IPS-18a (cell line): ENCODE measurements around the gene NUBP2.

ENCODE experiments used
- H3K27ac ChIP-seq: one replicate; pipeline ENCODE4 v1.5.1; 2013; ENCODE audit warnings: low read length
- H3K27me3 ChIP-seq: one replicate; pipeline ENCODE4 v1.6.1; 2013; ENCODE audit warnings: mild to moderate bottlenecking, low read length; ENCODE audit not compliant: control insufficient read depth, insufficient read depth
- H3K36me3 ChIP-seq: one replicate; pipeline ENCODE4 v1.6.1; 2013; ENCODE audit warnings: low read depth, low read length; ENCODE audit not compliant: control insufficient read depth
- H3K4me1 ChIP-seq: one replicate; pipeline ENCODE4 v1.6.1; 2013; ENCODE audit warnings: low read depth, low read length; ENCODE audit not compliant: control insufficient read depth
- H3K4me3 ChIP-seq: one replicate; pipeline ENCODE4 v1.5.1; 2013; ENCODE audit warnings: low read length
- H3K9ac ChIP-seq: one replicate; pipeline ENCODE4 v1.6.1; 2013; ENCODE audit warnings: mild to moderate bottlenecking, low read length, moderate library complexity
- H3K9me3 ChIP-seq: one replicate; pipeline ENCODE4 v1.6.1; 2013; ENCODE audit warnings: low read depth, low read length; ENCODE audit not compliant: control insufficient read depth

NUBP2 gene

DNA sequence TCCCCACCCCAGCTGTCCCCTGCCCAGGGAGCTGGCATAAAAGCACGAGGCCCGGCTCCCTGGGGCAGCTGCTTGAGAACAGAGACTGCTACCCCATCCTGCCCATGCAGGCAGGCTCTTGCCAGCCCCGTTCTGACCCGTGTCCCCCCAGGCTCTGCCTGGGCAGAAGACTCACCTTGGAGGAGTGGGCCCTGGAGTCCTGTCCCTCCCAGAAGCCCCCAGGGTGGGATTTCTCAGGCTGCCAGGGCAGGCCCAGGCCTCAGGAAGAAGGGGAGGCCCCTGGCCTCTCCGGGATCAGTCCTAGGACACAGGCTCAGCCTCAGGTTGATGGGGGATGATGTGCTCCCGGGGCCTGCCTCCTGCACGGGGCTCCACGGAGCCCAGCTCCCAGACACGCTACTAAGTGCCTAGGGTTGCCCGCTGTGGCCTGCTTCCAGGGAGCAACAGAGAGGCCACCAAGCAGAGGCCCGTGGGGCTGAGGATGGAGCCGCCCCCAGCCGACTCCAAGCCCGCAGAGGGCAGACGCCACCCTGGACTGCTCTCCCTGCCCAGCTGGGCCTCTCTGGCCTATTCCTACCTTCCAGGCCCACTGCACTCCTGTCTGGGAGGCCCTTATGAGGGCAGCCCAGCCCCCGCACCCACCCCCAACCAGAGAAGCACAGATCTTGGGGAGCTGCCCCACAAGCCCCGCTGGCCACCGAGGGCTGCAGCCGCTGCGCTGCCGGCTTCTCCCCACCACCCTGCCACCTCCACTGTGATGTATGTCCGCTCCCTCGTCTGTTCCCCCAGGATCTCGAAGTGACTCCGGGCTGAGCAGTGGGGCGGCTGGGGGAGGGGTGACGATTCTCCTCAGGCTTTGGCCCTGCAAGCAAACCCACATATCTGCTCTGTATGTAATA is 13.1 kb upstream of the NUBP2 start:
- H3K36me3 ChIP-seq = no peaks in the 10 kb centered on the region
- H3K4me3 ChIP-seq = peak overlapping the region; percentile 81
- no peak overlapping the region for H3K27ac ChIP-seq
- H3K27me3 ChIP-seq = no peaks in the 10 kb centered on the region
- H3K4me1 ChIP-seq = no peaks in the 10 kb centered on the region
- no peaks in the 10 kb centered on the region for H3K9me3 ChIP-seq
- no peak overlapping the region for H3K9ac ChIP-seq

DNA sequence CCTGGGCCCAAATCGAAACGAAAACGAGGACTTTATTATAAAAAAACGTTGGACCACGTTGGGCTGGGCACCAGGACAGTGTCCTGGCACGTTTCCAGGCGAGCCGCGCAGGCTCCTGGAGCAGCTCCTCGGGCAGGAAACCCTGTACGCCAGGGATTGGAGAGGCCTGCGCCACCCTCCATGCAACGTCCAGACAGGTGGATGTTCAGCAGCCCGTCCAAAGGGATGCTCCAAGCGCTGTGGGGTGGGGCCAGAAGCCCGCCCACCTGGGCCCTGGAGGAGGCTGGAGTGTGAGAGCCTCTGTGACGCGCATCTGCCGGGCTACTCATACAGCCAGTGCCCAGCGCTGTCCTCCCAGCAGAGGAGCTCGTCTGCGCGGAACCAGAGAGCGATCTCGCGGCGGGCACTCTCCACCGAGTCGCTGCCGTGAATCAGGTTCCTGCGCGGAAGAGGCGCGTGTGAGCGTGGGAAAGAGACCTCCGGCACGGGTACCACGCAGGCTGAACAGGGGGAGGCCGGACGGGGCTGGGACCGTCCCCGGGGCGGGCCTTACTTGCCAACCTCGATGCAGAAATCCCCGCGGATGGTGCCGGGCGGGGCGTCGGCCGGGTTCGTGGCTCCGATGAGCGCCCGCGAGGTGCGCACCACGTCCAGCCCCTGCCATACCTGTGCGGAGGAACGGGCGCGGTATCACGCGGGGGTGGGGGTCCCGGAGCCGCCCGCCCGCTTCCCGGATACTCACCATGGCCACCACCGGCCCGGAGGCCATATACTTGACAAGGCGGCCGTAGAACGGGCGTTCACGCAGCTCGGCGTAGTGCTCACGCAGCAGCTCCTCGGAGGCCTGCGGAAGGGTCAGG is 12.2 kb upstream of the NUBP2 start:
- no peaks in the 10 kb centered on the region for H3K27me3 ChIP-seq
- H3K36me3 ChIP-seq = peaks cover 5% of the 10 kb centered on the region
- H3K9ac ChIP-seq = peak overlapping the region; percentile 86
- no peaks in the 10 kb centered on the region for H3K4me1 ChIP-seq
- H3K27ac ChIP-seq = no peak overlapping the region
- H3K9me3 ChIP-seq = no peaks in the 10 kb centered on the region
- H3K4me3 ChIP-seq = peak overlapping the region; percentile 81

DNA sequence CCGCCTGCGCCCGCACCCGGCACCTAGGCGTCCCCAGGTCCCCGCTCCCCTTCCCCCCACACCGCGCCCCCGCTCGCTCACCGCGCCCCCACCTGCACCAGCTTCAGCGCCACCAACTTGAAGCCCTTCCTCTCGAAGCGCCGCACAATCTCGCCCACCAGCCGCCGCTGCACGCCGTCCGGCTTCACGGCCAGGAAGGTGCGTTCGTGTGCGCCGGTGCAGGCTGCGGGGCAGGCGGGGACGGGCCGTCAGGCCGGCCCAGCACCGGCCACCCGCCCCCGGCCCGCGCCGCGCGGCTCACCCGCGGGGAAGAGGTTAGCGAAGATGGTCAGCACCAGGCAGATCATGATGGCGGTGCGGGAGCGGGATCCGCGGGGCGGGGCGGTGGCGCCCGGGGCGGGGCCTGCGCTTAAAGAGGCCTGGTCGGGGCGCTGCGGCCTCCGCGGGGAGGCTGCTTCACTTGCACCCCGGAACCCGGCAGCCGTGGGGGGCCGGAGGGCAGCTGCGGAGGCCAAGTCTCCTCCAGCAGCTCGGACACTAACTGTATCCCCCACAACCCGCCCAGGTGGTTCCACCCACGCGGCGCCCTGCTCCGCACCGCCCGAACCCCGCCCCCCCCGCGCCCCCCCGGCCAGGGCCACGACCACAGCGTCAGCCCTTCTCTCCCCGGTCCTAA is 11.4 kb upstream of the NUBP2 start, which contains the start of gene NME3:
NME3 (minus strand) TSS at position 356 of the 676 bp plus-strand sequence; CDS start at position 347, 9 bp downstream.
- H3K36me3 ChIP-seq = peaks cover 5% of the 10 kb centered on the region
- no peaks in the 10 kb centered on the region for H3K4me1 ChIP-seq
- peak within 1 kb of the TSS; percentile 86 for H3K9ac ChIP-seq
- peak within 1 kb of the TSS; percentile 81 for H3K4me3 ChIP-seq
- H3K27ac ChIP-seq = peak within 1 kb of the TSS; percentile 5
- no peaks in the 10 kb centered on the region for H3K27me3 ChIP-seq
- no peaks in the 10 kb centered on the region for H3K9me3 ChIP-seq

DNA sequence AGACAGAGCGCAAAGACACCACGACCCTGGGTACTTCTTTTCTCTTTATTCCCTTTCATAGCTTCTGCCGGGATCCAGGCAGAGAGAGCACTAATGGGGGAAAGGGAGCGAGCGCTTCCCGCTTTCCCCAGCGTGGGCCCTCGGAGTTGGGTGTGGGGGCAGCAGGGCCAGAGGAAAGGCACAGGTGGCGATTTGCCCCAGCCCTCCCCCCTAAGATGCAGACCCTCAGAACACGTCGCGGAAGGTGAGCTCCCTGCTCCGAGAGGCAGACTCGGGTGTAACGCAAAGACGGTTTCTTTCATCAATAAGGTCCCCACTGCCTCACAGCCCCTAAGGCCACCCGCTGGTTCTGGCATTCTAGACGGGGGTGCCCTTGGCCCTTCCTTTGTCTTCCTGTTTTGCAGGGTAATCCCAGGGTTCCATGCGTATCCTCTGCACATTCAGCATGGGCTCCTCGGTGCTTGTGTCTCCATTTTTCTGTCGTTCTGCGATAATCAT is 10.8 kb upstream of the NUBP2 start:
- Histone ChIP-seq H3K36me3 (peaks cover 8% of the 10 kb centered on the region), H3K4me3 (peak overlapping the region; percentile 81), H3K9me3 (no peaks in the 10 kb centered on the region), H3K27ac (peak overlapping the region; percentile 5), H3K27me3 (no peaks in the 10 kb centered on the region), H3K9ac (peak overlapping the region; percentile 86), H3K4me1 (no peaks in the 10 kb centered on the region)

DNA sequence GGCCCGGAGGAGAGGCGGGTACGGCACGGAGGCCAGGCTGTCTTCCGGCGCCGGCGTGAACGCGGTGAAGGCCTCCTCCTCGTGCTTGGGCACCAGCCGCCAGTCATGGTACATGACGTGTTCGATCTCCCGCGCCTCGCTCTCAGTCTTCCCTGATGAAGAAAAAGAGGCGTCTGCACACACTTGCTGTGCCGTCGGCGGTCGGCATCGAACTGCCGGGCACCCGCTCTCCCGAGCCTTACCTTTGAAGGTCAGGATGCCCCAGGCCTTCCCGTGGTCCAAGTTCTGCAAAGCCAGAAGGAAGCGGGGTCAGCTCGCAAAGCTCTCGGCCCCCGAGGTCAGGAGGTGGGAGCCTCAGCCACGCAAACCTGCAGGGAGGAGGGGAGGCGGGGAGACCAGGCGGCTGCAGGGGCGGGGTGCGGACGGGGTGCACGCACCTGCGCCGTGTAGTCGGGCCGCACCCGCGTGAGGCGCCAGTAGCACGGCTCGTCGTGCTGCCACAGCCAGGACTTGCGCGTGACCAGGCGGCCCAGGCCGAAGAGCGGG is 10.3 kb upstream of the NUBP2 start, which contains the start of gene EME2:
EME2 (plus strand) TSS at position 449 of the 546 bp plus-strand sequence. CDS start 418 bp downstream, outside the sequence.
- H3K9ac ChIP-seq = peak within 1 kb of the TSS; percentile 86
- H3K27me3 ChIP-seq = no peaks in the 10 kb centered on the region
- H3K9me3 ChIP-seq = no peaks in the 10 kb centered on the region
- H3K36me3 ChIP-seq = peaks cover 11% of the 10 kb centered on the region
- H3K4me3 ChIP-seq = peak within 1 kb of the TSS; percentile 81
- H3K4me1 ChIP-seq = no peaks in the 10 kb centered on the region
- peak within 1 kb of the TSS; percentile 5 for H3K27ac ChIP-seq

DNA sequence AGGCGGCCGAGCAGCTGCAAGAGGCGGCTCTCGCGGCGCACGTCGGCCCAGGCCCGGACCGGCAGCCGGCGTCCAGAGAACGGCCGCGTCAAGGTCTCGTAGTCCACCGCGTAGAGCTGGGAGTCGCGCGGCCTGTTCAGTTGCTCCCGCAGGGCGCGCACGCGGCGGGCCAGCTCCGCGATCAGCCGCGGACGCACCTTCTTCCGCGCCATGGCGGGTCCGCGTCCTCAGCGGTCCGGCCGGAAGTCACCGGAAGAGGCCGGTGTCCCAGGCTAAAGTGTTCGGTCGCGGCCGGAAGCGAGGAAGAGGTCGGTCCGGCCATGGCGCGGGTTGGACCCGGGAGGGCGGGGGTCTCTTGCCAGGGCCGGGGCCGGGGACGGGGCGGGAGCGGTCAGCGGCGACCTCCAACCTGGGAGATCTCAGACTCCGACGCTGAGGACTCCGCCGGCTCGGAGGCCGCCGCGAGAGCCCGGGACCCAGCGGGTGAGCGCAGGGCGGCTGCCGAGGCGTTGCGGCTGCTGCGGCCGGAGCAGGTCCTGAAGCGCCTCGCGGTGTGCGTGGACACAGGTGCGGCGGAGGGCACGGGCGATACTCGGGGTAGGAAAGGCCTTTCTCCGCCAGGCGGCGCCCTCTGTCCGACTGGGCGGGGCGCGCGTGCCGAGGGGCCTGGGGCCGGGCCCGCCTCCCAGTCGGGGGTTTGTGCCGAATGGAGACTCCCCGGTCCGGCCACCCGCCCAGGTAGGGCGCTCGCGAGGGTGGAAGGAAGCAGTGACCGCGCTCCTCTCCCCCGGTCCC is 9.7 kb upstream of the NUBP2 start, which contains the start of gene MRPS34:
MRPS34 (minus strand) TSS at position 227 of the 795 bp plus-strand sequence; CDS start at position 212, 15 bp downstream.
- H3K27me3 ChIP-seq = no peaks in the 10 kb centered on the region
- H3K36me3 ChIP-seq = peaks cover 16% of the 10 kb centered on the region
- H3K4me3 ChIP-seq = peak within 1 kb of the TSS; percentile 81
- H3K9me3 ChIP-seq = no peaks in the 10 kb centered on the region
- H3K9ac ChIP-seq = peak within 1 kb of the TSS; percentile 86
- no peaks in the 10 kb centered on the region for H3K4me1 ChIP-seq
- H3K27ac ChIP-seq = peak within 1 kb of the TSS; percentile 5

DNA sequence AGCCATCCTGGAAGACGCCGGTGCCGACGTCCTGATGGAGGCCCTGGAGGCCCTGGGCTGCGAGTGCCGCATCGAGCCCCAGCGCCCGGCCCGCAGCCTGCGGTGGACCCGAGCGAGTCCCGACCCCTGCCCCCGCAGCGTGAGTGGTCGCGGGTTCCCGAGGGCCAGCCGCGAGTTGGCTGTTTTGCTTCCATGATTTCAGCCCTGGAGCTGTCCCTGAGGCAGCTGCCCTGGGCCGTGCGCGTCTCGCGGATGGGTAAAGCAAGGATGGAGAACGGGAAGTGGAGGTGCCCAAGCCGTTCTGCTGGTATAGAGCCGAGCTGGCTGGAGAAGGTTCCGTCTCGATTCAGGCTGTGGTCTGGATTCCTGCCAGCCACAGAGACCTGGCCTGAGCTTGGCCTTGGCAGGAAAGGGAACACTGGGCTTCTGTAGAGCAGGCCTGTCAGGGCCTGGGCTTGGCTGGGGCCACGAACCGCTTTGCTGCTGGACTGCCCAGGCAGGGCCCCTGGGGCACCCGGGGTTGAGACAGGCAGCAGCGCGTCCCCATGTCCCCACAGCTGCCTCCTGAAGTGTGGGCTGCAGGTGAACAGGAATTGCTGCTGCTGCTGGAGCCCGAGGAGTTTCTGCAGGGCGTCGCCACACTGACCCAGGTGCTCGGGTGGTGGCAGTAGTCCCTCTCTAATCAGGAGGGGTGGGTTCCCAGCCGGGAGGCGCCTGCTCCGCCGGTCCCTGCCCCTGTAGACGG is 8.9 kb upstream of the NUBP2 start:
- Histone ChIP-seq H3K27me3 (no peaks in the 10 kb centered on the region), H3K9me3 (no peaks in the 10 kb centered on the region), H3K27ac (no peak overlapping the region), H3K4me1 (no peaks in the 10 kb centered on the region), H3K9ac (peak overlapping the region; percentile 86), H3K4me3 (peak overlapping the region; percentile 81), H3K36me3 (peaks cover 16% of the 10 kb centered on the region)

DNA sequence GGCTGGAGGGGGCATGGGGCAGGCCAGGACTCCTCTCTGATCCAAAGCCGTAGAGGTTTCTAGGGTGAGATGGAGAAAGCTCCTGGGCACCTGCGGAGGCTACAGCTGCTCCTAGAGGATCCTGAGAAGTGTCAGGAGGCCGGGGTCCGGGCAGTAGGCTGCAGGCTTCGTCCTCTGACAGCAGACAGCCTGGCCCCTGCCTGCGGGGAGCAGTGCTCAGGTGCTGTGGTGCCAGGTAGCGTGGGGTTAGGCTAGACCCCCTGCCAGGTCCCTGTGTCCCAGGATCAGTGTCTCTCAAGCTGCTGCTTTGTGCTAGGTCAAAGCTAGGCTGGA is 8.3 kb upstream of the NUBP2 start:
- peak overlapping the region; percentile 81 for H3K4me3 ChIP-seq
- H3K4me1 ChIP-seq = no peaks in the 10 kb centered on the region
- H3K9me3 ChIP-seq = no peaks in the 10 kb centered on the region
- H3K9ac ChIP-seq = no peak overlapping the region
- no peak overlapping the region for H3K27ac ChIP-seq
- peaks cover 16% of the 10 kb centered on the region for H3K36me3 ChIP-seq
- H3K27me3 ChIP-seq = no peaks in the 10 kb centered on the region

DNA sequence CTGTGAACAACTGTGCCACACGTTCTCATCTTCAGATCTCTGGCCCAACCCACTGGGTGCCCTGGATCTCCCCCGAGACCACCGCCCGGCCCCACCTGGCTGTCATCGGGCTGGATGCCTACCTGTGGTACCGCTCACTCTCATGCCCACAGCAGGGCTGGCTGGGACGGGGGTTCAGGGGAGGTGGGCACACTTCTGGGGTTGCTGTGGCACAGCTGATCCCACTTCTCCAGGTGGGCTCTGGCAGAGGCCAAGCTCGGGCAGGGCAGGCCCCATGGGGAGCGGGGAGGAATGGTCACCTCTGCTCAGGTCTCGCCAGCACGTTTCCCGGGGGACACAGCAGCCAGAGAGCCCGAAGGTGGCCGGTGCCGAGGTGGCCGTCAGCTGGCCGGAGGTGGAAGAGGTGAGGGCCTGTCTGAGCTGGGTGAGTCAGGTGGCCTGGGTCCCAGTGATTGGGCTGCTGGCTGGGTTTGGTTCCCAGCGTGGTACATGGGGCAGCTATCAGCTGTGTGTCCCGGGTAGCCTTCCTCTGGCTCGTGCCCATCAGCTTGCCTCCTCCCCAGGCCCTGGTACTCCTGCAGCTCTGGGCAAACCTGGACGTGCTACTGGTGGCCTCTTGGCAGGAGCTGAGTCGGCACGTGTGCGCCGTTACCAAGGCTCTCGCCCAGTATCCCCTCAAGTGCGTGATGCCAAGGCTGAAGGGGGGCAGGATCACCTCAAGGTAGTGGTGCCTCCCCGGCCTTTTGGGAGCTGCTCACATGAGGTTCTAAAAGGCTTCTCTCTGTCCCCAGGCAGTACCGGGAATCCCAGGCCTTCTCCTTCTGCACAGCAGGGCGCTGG is 7.5 kb upstream of the NUBP2 start:
- peaks cover 16% of the 10 kb centered on the region for H3K36me3 ChIP-seq
- no peak overlapping the region for H3K4me3 ChIP-seq
- H3K9me3 ChIP-seq = no peaks in the 10 kb centered on the region
- no peak overlapping the region for H3K9ac ChIP-seq
- no peaks in the 10 kb centered on the region for H3K27me3 ChIP-seq
- H3K4me1 ChIP-seq = no peaks in the 10 kb centered on the region
- H3K27ac ChIP-seq = no peak overlapping the region
